Suprapubic skin (tissue), 3 donors: ENCODE results near the gene SETD4.

Experiments used
- EP300 ChIP-seq: sonication (generic); formaldehyde crosslinking; IDR thresholded peaks from one replicate; pipeline ENCODE4 v1.6.1; 2017; ENCODE audit warnings: antibody characterized with exemption
- POLR2A ChIP-seq, 2 donors: fragments of 450-650 bp; IDR thresholded peaks; one replicate each; pipeline ENCODE4 v1.6.1; 2017; ENCODE audit warnings: antibody characterized with exemption in 2 of 2, mild to moderate bottlenecking in 2 of 2, moderate library complexity in 2 of 2
- TF ChIP-seq, protein P1 (sequence below), 2 donors: fragments of 200-600 bp in 1 of 2; fragments of 450-650 bp in 1 of 2; sonication (generic) in 1 of 2; IDR thresholded peaks; one replicate each; pipeline ENCODE4 v1.5.1; 2016 to 2019; ENCODE audit warnings: antibody characterized with exemption in 2 of 2, mild to moderate bottlenecking in 1 of 2, moderate library complexity in 1 of 2

DNA sequence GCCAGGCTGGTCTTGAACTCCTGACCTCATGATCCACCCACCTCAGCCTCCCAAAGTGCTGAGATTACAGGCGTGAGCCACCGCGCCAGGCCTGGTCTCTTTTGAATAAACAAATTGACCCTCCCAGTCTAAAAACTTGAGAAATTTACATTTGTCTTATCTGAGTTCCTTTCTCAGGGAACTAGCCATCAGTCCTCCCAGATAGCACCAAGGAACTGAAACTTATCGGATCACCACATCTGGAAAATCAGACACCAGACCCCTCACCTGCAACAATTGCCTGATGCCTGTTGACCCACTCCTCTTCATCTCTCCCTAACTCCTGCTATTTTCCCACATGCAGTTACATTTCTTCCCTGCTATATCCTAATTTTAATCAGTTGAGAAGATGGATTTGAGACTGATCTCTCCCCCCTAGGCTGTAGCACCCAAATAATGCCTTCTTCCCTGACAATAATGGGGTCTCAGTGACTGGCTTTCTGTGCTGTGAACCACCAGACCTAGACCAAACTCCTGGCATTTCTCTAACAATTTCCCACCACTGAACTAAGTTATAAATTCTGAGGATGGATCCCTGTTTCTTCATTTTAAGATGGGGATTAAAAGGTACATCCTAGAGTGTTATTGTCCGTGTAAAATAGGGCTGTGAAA, 8.5 kb upstream of the SETD4 start:
- TF ChIP-seq, protein P1, sequence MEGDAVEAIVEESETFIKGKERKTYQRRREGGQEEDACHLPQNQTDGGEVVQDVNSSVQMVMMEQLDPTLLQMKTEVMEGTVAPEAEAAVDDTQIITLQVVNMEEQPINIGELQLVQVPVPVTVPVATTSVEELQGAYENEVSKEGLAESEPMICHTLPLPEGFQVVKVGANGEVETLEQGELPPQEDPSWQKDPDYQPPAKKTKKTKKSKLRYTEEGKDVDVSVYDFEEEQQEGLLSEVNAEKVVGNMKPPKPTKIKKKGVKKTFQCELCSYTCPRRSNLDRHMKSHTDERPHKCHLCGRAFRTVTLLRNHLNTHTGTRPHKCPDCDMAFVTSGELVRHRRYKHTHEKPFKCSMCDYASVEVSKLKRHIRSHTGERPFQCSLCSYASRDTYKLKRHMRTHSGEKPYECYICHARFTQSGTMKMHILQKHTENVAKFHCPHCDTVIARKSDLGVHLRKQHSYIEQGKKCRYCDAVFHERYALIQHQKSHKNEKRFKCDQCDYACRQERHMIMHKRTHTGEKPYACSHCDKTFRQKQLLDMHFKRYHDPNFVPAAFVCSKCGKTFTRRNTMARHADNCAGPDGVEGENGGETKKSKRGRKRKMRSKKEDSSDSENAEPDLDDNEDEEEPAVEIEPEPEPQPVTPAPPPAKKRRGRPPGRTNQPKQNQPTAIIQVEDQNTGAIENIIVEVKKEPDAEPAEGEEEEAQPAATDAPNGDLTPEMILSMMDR (IDR thresholded peaks at IDR 0.05), result no peak
- no peak for TF ChIP-seq EP300
- TF ChIP-seq POLR2A (IDR thresholded peaks at IDR 0.05), result no peak
